K562 (cell line): Measurements from ENCODE around the gene CRYGB. TPM values are rescaled to one million over a fixed set of nuclear protein-coding genes. Genes with fewer than 3 reads are reported as not detected.
"Not testable (repeated sequence)": the region's sequence is repeated elsewhere in the genome, so short reads cannot be mapped to it uniquely, and the experiment has no call there.

Experiments
- ATAC-seq: fragments of 200-7000 bp; cut with Tn5 transposase; 3 replicates; pipeline ENCODE4 v1.9.1; 2020; ENCODE audit warnings: moderate library complexity
- BruUV-seq: library from RNA; stranded (reverse); fragments of 400-500 nt; replicated peaks from 2 replicates; lab custom pipeline; 2021; lab: Mats Ljungman, UMichigan
- CTCF ChIA-PET: fragments of 300-600 bp; formaldehyde crosslinking; extraction: SDS; loops from one replicate; lab custom pipeline; 2021; ENCODE audit warnings: low intra/inter-chr PET ratio; lab: Yijun Ruan, JAX
- POLR2A ChIA-PET: fragments of 300-600, 350-650 bp; sonication (Branson Sonifier 250); formaldehyde crosslinking; extraction: SDS; loops from one replicate; lab custom pipeline; 2021; ENCODE audit warnings: antibody characterized with exemption, inconsistent platforms; lab: Yijun Ruan, JAX
- DNase-seq, 4 experiments: peaks; one replicate each; pipeline versions ENCODE4 v3.0.0 to v3.0.0-alpha.2; 2011 to 2018; ENCODE audit warnings: low spot score in 3 of 4, mixed read lengths in 3 of 4; ENCODE audit errors: extremely low read depth in 1 of 4
- FAIRE-seq: peaks from 2 replicates; lab custom pipeline; 2011; peaks lifted over from hg19 to GRCh38; lab: Jason Lieb, UNC
- H2AFZ ChIP-seq: 2 replicates; pipeline ENCODE4 v1.6.0; 2011; ENCODE audit warnings: low read depth, low read length, control low read depth, inconsistent platforms
- H3K27ac ChIP-seq: fragments of 200-600 bp; 3 replicates; pipeline ENCODE4 v1.8.0; 2011; ENCODE audit warnings: low read depth, mild to moderate bottlenecking, control low read depth, inconsistent platforms, low read length, moderate library complexity, mixed read lengths; ENCODE audit errors: extremely low read depth
- H3K27me3 ChIP-seq, 2 experiments: fragments of 300-600 bp in 1 of 2; 2 replicates in 1 of 2; 3 replicates in 1 of 2; pipeline versions ENCODE4 v1.6.0 to v1.8.0; 2011; ENCODE audit warnings: inconsistent platforms in 2 of 2, low read length in 2 of 2, mild to moderate bottlenecking in 1 of 2, mixed read lengths in 1 of 2, moderate library complexity in 1 of 2; ENCODE audit not compliant: control insufficient read depth in 2 of 2, insufficient read depth in 2 of 2
- H3K36me3 ChIP-seq: fragments of 300-600 bp; 3 replicates; pipeline ENCODE4 v1.8.0; 2011; ENCODE audit warnings: mild to moderate bottlenecking, low read length, inconsistent platforms; ENCODE audit not compliant: control insufficient read depth, insufficient read depth
- H3K4me1 ChIP-seq, 2 experiments: fragments of 200-600 bp in 1 of 2; replicated peaks in 1 of 2; 2 replicates in 1 of 2; 3 replicates in 1 of 2; pipeline versions ENCODE4 v1.5.1 to v1.8.0; 2011; ENCODE audit warnings: inconsistent platforms in 2 of 2, low read length in 2 of 2, mild to moderate bottlenecking in 1 of 2, mixed read lengths in 1 of 2, moderate library complexity in 1 of 2; ENCODE audit not compliant: control insufficient read depth in 2 of 2, insufficient read depth in 2 of 2
- H3K4me2 ChIP-seq: 2 replicates; pipeline ENCODE4 v1.6.1; 2011; ENCODE audit warnings: low read length, control low read depth, inconsistent platforms, mixed read lengths; ENCODE audit not compliant: insufficient read depth
- H3K4me3 ChIP-seq: fragments of 200-600 bp; sonication (generic), shearing (Covaris generic); 2 replicates; pipeline ENCODE4 v1.5.1; 2016; ENCODE audit warnings: control low read depth, inconsistent platforms
- H3K79me2 ChIP-seq: fragments of 200-600 bp; 3 replicates; pipeline ENCODE4 v1.8.0; 2011; ENCODE audit warnings: low read length, inconsistent platforms; ENCODE audit not compliant: control insufficient read depth, insufficient read depth
- H3K9ac ChIP-seq, 2 experiments: 2 replicates each; pipeline versions ENCODE4 v1.6.0 to v1.6.1; 2011; ENCODE audit warnings: low read depth in 2 of 2, low read length in 2 of 2, control low read depth in 1 of 2, inconsistent platforms in 1 of 2, mild to moderate bottlenecking in 1 of 2, mixed read lengths in 1 of 2; ENCODE audit not compliant: insufficient read depth in 1 of 2
- H3K9me1 ChIP-seq: one replicate; pipeline ENCODE4 v1.6.0; 2011; ENCODE audit warnings: inconsistent platforms, mild to moderate bottlenecking, low read length, moderate library complexity; ENCODE audit not compliant: control insufficient read depth, insufficient read depth
- H3K9me3 ChIP-seq: replicated peaks from 2 replicates; pipeline ENCODE4 v1.5.1; 2011; ENCODE audit warnings: low read depth, low read length, inconsistent platforms; ENCODE audit not compliant: control insufficient read depth, insufficient read depth
- H4K20me1 ChIP-seq: replicated peaks from 2 replicates; pipeline ENCODE4 v1.6.1; 2011; ENCODE audit warnings: low read length, inconsistent platforms, mixed read lengths; ENCODE audit not compliant: control insufficient read depth, insufficient read depth
- ELF2 ChIP-seq: fragments of 250-450 bp; sonication (Bioruptor Pico); IDR thresholded peaks from 2 replicates; pipeline ENCODE4 v1.5.0; 2021; ENCODE audit warnings: mild to moderate bottlenecking
- FOSL1 ChIP-seq: fragments of 200-800 bp; sonication (Bioruptor generic); conservative IDR thresholded peaks from 2 replicates; pipeline ENCODE4 v1.6.1; 2016; ENCODE audit warnings: missing genetic modification characterization, missing compliant biosample characterization
- IFI16 ChIP-seq: fragments of 250-450 bp; sonication (Bioruptor Pico); IDR thresholded peaks from 2 replicates; pipeline ENCODE4 v2.1.2; 2022; ENCODE audit warnings: mild to moderate bottlenecking, inconsistent platforms
- MAFG ChIP-seq: fragments of 450-650 bp; conservative IDR thresholded peaks from 2 replicates; pipeline ENCODE4 v1.6.1; 2016; ENCODE audit warnings: missing genetic modification characterization, missing compliant biosample characterization
- NONO ChIP-seq, 2 experiments: fragments of 200-400 bp in 1 of 2; fragments of 450-650 bp in 1 of 2; formaldehyde crosslinking in 1 of 2; IDR thresholded peaks; 2 replicates each; pipeline ENCODE4 v1.6.1; 2017; ENCODE audit warnings: low read depth in 2 of 2, mild to moderate bottlenecking in 2 of 2, moderate library complexity in 2 of 2, low read length in 1 of 2
- PBX2 ChIP-seq, 2 experiments: IDR thresholded peaks in 1 of 2; conservative IDR thresholded peaks in 1 of 2; 2 replicates each; pipeline ENCODE4 v1.6.1; 2016; ENCODE audit warnings: low read depth in 2 of 2, mild to moderate bottlenecking in 1 of 2, missing compliant biosample characterization in 1 of 2, missing genetic modification characterization in 1 of 2, moderate library complexity in 1 of 2
- TBP ChIP-seq: optimal IDR thresholded peaks from 2 replicates; pipeline ENCODE3; 2011; ENCODE audit warnings: low read depth, low read length, improper control_type of control experiment
- TOE1 ChIP-seq, 2 experiments: fragments of 450-650 bp in 1 of 2; sonication (generic) in 1 of 2; formaldehyde crosslinking in 1 of 2; IDR thresholded peaks; 2 replicates each; pipeline versions ENCODE4 v1.7.1 to v1.8.0; 2016 to 2022; ENCODE audit warnings: borderline replicate concordance in 2 of 2, mild to moderate bottlenecking in 2 of 2, antibody characterized with exemption in 1 of 2, inconsistent platforms in 1 of 2, low read depth in 1 of 2, missing genetic modification reagents in 1 of 2, moderate library complexity in 1 of 2
- ZNF197 ChIP-seq: fragments of 200-800 bp; sonication (Bioruptor generic); IDR thresholded peaks from 2 replicates; pipeline ENCODE4 v1.6.1; 2016; ENCODE audit warnings: low read depth, missing genetic modification characterization, missing compliant biosample characterization
- ZNF431 ChIP-seq: sonication (generic); formaldehyde crosslinking; IDR thresholded peaks from 2 replicates; pipeline ENCODE4 v1.8.0; 2022; ENCODE audit warnings: mild to moderate bottlenecking, missing genetic modification reagents
- ZNF57 ChIP-seq: fragments of 450-650 bp; formaldehyde crosslinking; IDR thresholded peaks from 2 replicates; pipeline ENCODE4 v1.4.0; 2020; ENCODE audit warnings: mild to moderate bottlenecking, moderate library complexity
- WGBS: fragments of 100-300 bp; shearing (Covaris generic); methylation state at CpG from one replicate; pipeline ENCODE4 v1.1.6; 2016; ENCODE audit warnings: low coverage, mixed read lengths; ENCODE audit not compliant: insufficient coverage; ENCODE audit errors: missing lambda C conversion rate; 5-methylcytosine and 5-hydroxymethylcytosine counted together
- in situ Hi-C: fragments of 300-500 bp; cut with MboI; formaldehyde crosslinking; loops from 4 replicates; pipeline ENCODE4 v1.15.0; 2018; ENCODE audit warnings: inconsistent platforms, mixed read lengths
- intact Hi-C: fragments of 100-400 bp; cut with micrococcal nuclease; formaldehyde crosslinking; loops from 2 replicates; pipeline ENCODE4 v1.14.2; 2022
- polyA plus RNA-seq, 8 experiments: library from polyadenylated mRNA; depleted of rRNA in 4 of 8; stranded (reverse) in 5 of 8; unstranded in 3 of 8; fragments of >200 nt; fragmentation: Nextera tagmentation in 2 of 8; fragmentation: Illumina TruSeq in 1 of 8; extraction: Ambion mirVana in 2 of 8; extraction: Trizol in 1 of 8; gene quantifications; 2 replicates each; pipeline versions ENCODE4 v1.2.1 to v1.2.3, GENCODE V29; 2011 to 2014; ENCODE audit warnings: inconsistent platforms in 1 of 8, missing spikeins in 1 of 8
- total RNA-seq, 7 experiments: library from RNA; depleted of rRNA in 6 of 7; stranded (reverse); fragments of >200 nt in 6 of 7; fragmentation: Illumina TruSeq in 2 of 7; extraction: Trizol in 2 of 7; gene quantifications; 2 replicates each; pipeline versions ENCODE4 v1.2.1 to v1.2.3, GENCODE V29; 2011 to 2021; ENCODE audit warnings: low replicate concordance in 1 of 7

The CRYGB gene
- total and polyA plus RNA-seq, 9 of the 15 experiments (the other 6 are each of a cell fraction or from before 2014, with no cell fraction given) = not detected

- 68% methylated on average over 10 of the region's 18 CpGs for WGBS
- no TSS peak for BruUV-seq
- Histone ChIP-seq H4K20me1 (no peaks in the 10 kb centered on the region), H3K4me1 (no peaks in the 10 kb centered on the region), H3K27ac (no peak overlapping the region), H3K79me2 (no peaks in the 10 kb centered on the region), H3K9me1 (no peaks in the 10 kb centered on the region), H3K27me3 (no peaks in the 10 kb centered on the region), H3K4me2 (no peak overlapping the region), H3K36me3 (no peaks in the 10 kb centered on the region), H3K9ac (no peak overlapping the region), H3K4me3 (no peak overlapping the region), H2AFZ (no peak overlapping the region), H3K9me3 (no peaks in the 10 kb centered on the region)
- CTCF ChIA-PET = no interaction called here
- intact Hi-C loops (no loop called here), in situ Hi-C loops (no loop called here)
- TF ChIP-seq ZNF431 (CRISPR knock-in tag) = no peak
- no peak for TF ChIP-seq ELF2 (CRISPR knock-in tag)
- TF ChIP-seq FOSL1 (tag) = no peak
- no peak for TF ChIP-seq PBX2 (CRISPR knock-in tag; IDR thresholded peaks at IDR 0.05; ENCODE audit: low read depth)
- no peak for TF ChIP-seq PBX2 (tag; conservative IDR thresholded peaks at IDR 0.05; ENCODE audit: low read depth)
- TF ChIP-seq ZNF197 (CRISPR knock-in tag) = no peak
- no peak for TF ChIP-seq MAFG
- no peak for TF ChIP-seq ZNF57 (CRISPR knock-in tag)
- no peak for TF ChIP-seq TOE1 (IDR thresholded peaks at IDR 0.05; ENCODE audit: borderline replicate concordance)
- no peak for TF ChIP-seq TOE1 (CRISPR knock-in tag; IDR thresholded peaks at IDR 0.05; ENCODE audit: borderline replicate concordance, low read depth)
- TF ChIP-seq TBP = no peak
- TF ChIP-seq NONO (IDR thresholded peaks at IDR 0.05; ENCODE audit: low read depth in 2 of 2, low read length in 1 of 2) = no peak
- TF ChIP-seq IFI16 = no peak
- ATAC-seq (no peak), DNase-seq (no peak), FAIRE-seq (no peak)
- POLR2A ChIA-PET = no interaction called here
These were observed 6.5 kb downstream of the CRYGB start for GRCh38 chr2:208139447-208139846.

- not testable (repeated sequence) for H3K27ac ChIP-seq
These were observed 7.6 kb downstream of the CRYGB start for GRCh38 chr2:208138334-208138733.

More at GRCh38 chr2:208138334-208138733, 7.6 kb downstream of the CRYGB start:
- H3K36me3 ChIP-seq, H3K4me1 ChIP-seq, H3K9me1 ChIP-seq, H3K4me2 ChIP-seq, BruUV-seq, H3K79me2 ChIP-seq, intact Hi-C loops, POLR2A ChIA-PET, in situ Hi-C loops, H3K9me3 ChIP-seq, FAIRE-seq, H3K27me3 ChIP-seq, H2AFZ ChIP-seq, H4K20me1 ChIP-seq, ATAC-seq, CTCF ChIA-PET, DNase-seq, H3K9ac ChIP-seq, H3K4me3 ChIP-seq: not testable (repeated sequence)
- 28% methylated on average over 7 of the region's 7 CpGs for WGBS
